GM18507 (cell line): ENCODE measurements around the gene CD69.
"Not testable (repeated sequence)": the region's sequence is repeated elsewhere in the genome, so short reads cannot be mapped to it uniquely, and the experiment has no call there.

ENCODE experiments used
- DNase-seq: peaks from one replicate; pipeline ENCODE4 v3.0.0; 2011; ENCODE audit warnings: low read depth; ENCODE audit not compliant: insufficient read length; ENCODE audit errors: extremely low spot score
- FAIRE-seq: peaks from 2 replicates; lab custom pipeline; 2011; peaks lifted over from hg19 to GRCh38; lab: Jason Lieb, UNC

CD69 gene

GRCh38 chr12:9729082-9729481, 31.6 kb downstream of the CD69 start:
- DNase-seq (no peak), FAIRE-seq (peak; percentile 24)

DNA sequence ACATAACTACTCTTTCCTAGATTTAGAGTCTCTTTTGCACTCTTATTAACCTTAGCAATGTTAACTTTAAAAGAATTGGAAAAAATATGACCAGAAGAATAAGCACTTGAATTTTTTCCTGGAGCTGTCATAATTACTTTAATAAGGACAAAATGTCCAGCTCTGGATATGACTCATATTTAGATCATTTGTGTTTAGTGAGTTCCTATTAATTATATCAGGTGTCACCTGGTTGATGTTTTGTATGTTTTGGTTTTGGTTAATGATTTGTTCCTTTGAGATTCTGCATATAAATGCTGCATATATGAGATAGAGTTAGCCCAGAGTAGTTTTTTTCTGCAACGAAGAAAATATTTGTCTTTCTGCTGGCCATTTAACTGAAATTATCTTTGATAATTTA, 32.9 kb downstream of the CD69 start:
- DNase-seq (no peak), FAIRE-seq (peak; percentile 61)

- DNase-seq (no peak), FAIRE-seq (peak; percentile 74)
Observed at GRCh38 chr12:9725213-9725870, 35.4 kb downstream of the CD69 start.

DNA sequence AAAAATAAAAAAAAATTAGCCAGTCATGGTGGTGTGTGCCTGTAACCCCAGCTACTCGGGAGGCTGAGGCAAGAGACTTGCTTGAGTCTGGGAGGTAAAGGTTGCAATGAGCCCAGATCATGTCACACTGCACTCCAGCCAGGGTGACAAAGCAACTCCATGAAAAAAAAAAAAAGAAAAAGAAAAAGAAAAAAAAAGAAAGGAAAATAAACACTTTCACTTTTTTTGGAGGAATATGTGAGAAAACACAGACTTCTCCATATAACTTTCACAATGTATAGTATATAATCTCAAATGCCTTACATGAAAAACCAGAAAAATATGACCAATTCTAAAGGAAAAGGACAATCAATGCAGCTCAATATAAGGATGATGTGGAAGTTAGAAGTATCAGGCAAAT, 36.7 kb downstream of the CD69 start:
- no peak for FAIRE-seq

DNA sequence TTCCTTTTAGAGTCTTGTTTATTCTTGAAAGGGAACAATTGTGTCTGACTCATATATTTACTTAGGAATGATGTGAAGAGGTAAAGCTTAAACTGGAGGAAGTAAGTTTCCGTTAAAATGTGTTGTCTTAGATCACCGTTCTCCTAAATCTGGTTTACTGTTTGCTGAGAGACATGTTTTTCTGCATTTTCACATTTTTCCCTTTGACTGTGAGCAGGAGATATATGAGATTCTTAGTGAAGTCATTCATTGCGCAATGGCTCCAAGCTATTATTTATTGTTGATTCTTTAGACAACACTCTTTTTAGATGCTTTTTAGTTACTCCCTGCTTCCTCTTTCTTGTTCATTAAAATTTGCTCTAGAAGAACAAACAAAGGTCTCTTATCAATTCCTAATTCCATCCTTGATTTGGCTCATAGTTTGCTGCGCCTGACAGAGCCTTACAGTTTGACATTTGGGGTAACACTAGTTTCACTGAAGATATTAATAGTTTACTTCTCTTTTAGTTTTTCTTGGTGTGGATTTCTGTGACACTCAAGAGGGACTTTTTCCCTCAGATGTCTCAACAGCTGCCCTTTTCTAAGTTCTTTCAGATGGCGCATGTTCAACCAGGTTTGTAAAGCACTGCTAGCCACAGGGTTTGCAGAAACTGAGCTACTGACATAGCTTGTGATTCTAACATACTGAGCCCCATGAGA, 39.2 kb downstream of the CD69 start:
- peak; percentile 96 for FAIRE-seq
- DNase-seq, result no peak

More for the DNA sequence above, 36.7 kb downstream of the CD69 start:
- no peak for DNase-seq

GRCh38 chr12:9719790-9720189, 40.9 kb downstream of the CD69 start:
- peak; percentile 81 for FAIRE-seq
- no peak for DNase-seq

DNA sequence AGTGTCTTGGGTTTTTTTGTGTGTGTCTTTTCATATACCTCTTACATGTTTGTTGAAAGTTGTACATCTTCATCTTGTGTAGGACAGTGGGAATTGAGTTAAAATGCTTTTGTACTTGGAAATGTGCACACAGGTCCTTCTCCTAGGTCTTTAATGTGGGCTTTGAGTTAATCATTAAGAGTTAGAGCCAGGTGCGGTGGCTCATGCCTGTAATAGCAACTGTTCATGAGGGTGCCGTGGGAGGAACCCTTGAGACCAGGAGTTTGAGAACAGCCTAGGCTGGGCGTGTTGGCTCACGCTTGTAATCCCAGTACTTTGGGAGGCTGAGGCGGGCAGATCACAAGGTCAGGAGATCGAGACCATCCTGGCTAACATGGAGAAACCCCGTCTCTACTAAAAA, 41.7 kb downstream of the CD69 start:
- no peak for FAIRE-seq
- DNase-seq, result no peak

- FAIRE-seq (peak; percentile 93), DNase-seq (no peak)
Observed at GRCh38 chr12:9717070-9717925, 43.4 kb downstream of the CD69 start.

DNA sequence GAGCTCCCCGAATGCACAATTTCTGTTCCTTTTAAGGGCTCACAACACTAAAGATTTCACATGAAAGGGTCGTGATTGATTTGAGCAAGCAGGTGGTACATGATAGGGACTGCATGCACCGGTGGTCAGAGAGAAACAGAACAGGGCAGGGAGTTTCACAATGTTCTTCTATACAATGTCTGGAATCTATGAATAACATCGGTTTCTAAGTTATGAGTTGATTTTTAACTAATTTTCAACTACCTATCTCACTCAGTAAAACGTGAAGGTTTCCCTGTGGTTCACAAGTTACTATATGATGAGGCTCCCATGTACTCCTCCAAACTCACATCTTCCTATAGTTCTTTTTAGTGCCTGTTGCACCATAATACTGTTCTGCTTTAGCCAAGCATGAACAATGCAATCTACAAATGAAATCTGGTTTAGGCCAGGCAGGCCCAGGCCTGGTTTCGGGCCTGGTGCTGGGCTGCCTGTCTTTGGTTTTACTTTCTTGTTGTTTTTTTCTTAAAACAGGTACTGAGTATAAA, 47.6 kb downstream of the CD69 start:
- DNase-seq, result not testable (repeated sequence)
- peak; percentile 96 for FAIRE-seq

DNA sequence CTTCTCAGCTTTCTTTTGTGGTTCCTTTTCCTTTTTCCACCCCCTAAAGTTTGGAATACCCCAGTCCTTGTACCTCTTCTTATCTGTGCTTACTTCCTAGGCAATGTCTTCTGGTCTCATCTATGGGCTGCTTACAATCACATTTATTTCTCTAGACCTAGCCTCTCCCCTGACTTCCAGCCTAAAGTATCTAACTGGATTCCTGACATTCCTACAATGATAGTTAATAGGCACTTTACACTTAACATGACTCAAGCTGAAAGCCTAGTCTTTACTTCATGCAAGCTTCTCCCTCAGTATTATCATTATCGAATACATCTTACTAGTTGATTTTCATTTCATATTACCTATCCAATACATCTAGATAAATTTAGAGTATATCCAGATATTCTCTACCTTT, 49.0 kb downstream of the CD69 start:
- DNase-seq (no peak), FAIRE-seq (no peak)

GRCh38 chr12:9710584-9711375, 49.9 kb downstream of the CD69 start:
- DNase-seq (no peak), FAIRE-seq (peak; percentile 38)

DNA sequence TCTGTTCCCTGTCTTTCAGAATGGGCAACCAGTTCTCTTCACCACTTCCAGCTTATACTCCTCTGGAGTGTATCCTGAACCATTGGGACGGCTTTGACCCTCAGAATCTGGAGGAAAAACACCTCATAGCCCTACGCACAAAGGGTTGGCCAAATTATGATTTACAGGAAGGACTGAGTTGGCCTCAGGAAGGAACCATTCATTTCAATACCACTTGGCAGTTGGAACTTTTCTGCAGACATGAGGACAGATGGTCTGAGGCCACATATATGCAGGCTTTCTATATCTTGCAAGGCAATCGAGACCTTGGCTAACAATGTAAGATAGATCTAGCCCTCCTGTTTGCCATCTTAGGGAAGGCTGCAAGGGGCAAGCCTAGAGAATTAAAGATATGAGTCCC, 51.8 kb downstream of the CD69 start:
- FAIRE-seq (no peak), DNase-seq (no peak)

- peak; percentile 82 for FAIRE-seq
- DNase-seq, result no peak
Observed at GRCh38 chr12:9707864-9708808, 52.6 kb downstream of the CD69 start.

DNA sequence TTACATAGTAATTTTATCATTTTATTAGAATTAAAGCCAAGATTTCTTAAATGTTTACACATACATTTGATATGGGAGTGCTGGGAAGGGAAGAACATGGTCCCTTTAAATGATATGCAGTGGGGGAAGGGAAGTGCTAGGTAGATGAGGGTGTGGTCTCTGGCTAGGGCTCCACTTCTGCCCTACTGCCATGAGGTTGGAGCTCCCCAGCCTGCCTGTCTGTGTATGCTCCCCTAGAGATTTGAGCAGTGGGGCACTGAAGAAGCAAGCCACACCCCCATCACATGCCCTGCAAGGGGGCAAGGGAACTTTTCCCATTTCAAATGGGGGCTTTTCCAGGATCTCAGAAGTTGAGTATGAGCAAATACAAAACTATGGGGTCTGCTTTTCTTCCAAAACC, 53.3 kb downstream of the CD69 start:
- DNase-seq (no peak), FAIRE-seq (no peak)

DNA sequence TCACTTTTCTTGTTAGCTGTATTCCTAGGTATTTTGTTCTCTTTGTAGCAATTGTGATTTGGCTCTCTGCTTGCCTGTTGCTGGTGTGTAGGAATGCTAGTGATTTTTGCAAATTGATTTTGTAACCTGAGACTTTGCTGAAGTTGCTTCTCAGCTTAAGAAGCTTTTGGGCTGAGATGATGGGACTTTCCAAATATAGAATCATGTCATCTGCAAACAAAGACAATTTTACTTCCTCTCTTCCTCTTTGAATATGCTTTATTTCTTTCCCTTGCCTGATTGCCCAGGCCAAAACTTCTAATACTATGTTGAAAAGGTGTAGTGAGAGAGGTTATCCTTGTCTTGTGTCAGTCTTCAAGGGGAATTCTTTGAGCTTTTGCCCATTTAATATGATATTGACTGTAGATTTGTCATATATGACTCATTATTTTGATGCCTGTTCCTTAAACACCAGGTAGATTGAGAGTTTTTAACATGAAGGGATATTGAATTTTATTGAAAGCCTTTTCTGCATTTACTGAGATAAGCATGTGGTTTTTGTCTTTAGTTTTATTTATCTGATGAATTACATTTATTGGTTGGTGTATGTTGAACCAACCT, 54.5 kb downstream of the CD69 start:
- DNase-seq, result no peak
- peak; percentile 53 for FAIRE-seq

- not testable (repeated sequence) for DNase-seq, FAIRE-seq
Observed at GRCh38 chr12:9704561-9704960, 56.1 kb downstream of the CD69 start.
